Measurements from ENCODE around the gene NUDT1.

DNA sequence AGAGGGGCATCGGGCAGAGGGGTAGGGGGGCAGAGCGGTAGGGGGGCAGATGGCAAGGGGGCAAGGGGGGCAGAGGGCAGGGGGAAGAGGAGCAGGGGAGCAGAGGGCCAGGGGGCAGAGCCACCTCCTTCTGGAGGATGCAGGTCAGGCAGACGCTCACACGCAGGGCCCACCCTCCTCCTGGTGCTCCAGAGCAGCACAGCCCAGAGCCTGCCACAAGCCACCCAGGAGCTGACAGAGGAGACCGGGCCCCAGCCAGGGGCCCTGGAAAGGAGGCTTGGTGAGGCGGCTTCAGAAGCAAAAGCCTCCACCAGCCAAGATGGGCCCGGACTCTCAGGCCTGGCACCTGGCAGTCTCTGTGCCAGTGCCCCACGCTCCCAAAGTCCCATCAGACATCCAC lies 22.4 kb upstream of the NUDT1 start:
- TF ChIP-seq, protein P1, sequence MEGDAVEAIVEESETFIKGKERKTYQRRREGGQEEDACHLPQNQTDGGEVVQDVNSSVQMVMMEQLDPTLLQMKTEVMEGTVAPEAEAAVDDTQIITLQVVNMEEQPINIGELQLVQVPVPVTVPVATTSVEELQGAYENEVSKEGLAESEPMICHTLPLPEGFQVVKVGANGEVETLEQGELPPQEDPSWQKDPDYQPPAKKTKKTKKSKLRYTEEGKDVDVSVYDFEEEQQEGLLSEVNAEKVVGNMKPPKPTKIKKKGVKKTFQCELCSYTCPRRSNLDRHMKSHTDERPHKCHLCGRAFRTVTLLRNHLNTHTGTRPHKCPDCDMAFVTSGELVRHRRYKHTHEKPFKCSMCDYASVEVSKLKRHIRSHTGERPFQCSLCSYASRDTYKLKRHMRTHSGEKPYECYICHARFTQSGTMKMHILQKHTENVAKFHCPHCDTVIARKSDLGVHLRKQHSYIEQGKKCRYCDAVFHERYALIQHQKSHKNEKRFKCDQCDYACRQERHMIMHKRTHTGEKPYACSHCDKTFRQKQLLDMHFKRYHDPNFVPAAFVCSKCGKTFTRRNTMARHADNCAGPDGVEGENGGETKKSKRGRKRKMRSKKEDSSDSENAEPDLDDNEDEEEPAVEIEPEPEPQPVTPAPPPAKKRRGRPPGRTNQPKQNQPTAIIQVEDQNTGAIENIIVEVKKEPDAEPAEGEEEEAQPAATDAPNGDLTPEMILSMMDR (IDR thresholded peaks at IDR 0.05 in 2 of 3, conservative IDR thresholded peaks at IDR 0.05 in 1 of 3; ENCODE audit: borderline replicate concordance in 1 of 3, insufficient read depth in 1 of 3, low read depth in 2 of 3, low read length in 2 of 3) = no peak
- TF ChIP-seq YY1 (IDR thresholded peaks at IDR 0.05; ENCODE audit: extremely low read depth, insufficient replicate concordance, low read depth, low read length) (no peak), EZH2 (IDR thresholded peaks at IDR 0.05) (no peak), CBX3 (IDR thresholded peaks at IDR 0.05; ENCODE audit: low read depth) (no peak), POLR2AphosphoS5 (IDR thresholded peaks at IDR 0.05; ENCODE audit: low read depth, low read length) (no peak), RAD21 (IDR thresholded peaks at IDR 0.05; ENCODE audit: low read depth) (no peak), POLR2A (IDR thresholded peaks at IDR 0.05; ENCODE audit: borderline replicate concordance, extremely low read depth, insufficient read depth, insufficient read length) (no peak), TCF7L2 (IDR thresholded peaks at IDR 0.05; ENCODE audit: borderline replicate concordance, extremely low read depth, insufficient read depth, insufficient read length) (no peak), CEBPB (IDR thresholded peaks at IDR 0.05; ENCODE audit: low read depth) (no peak), ZNF274 (IDR thresholded peaks at IDR 0.05; ENCODE audit: low read depth, low read length) (no peak), SIN3A (IDR thresholded peaks at IDR 0.05; ENCODE audit: low read depth) (no peak), JUND (IDR thresholded peaks at IDR 0.05) (no peak)
- TF ChIP-seq, protein P2, sequence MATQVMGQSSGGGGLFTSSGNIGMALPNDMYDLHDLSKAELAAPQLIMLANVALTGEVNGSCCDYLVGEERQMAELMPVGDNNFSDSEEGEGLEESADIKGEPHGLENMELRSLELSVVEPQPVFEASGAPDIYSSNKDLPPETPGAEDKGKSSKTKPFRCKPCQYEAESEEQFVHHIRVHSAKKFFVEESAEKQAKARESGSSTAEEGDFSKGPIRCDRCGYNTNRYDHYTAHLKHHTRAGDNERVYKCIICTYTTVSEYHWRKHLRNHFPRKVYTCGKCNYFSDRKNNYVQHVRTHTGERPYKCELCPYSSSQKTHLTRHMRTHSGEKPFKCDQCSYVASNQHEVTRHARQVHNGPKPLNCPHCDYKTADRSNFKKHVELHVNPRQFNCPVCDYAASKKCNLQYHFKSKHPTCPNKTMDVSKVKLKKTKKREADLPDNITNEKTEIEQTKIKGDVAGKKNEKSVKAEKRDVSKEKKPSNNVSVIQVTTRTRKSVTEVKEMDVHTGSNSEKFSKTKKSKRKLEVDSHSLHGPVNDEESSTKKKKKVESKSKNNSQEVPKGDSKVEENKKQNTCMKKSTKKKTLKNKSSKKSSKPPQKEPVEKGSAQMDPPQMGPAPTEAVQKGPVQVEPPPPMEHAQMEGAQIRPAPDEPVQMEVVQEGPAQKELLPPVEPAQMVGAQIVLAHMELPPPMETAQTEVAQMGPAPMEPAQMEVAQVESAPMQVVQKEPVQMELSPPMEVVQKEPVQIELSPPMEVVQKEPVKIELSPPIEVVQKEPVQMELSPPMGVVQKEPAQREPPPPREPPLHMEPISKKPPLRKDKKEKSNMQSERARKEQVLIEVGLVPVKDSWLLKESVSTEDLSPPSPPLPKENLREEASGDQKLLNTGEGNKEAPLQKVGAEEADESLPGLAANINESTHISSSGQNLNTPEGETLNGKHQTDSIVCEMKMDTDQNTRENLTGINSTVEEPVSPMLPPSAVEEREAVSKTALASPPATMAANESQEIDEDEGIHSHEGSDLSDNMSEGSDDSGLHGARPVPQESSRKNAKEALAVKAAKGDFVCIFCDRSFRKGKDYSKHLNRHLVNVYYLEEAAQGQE (IDR thresholded peaks at IDR 0.05; ENCODE audit: low read depth) = no peak
- TF ChIP-seq, protein P3, sequence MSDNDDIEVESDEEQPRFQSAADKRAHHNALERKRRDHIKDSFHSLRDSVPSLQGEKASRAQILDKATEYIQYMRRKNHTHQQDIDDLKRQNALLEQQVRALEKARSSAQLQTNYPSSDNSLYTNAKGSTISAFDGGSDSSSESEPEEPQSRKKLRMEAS (IDR thresholded peaks at IDR 0.05) = no peak
